Astrocyte (in vitro differentiated cells and primary cell): ENCODE data around the gene PLA2G4A. TPM values are rescaled to one million over a fixed set of nuclear protein-coding genes. Genes with fewer than 3 reads are reported as not detected.

ENCODE experiments used
- DNase-seq: peaks from one replicate; pipeline ENCODE4 v3.0.0-alpha.2; 2010; ENCODE audit warnings: low read depth
- FAIRE-seq: peaks from 2 replicates; lab custom pipeline; 2011; peaks lifted over from hg19 to GRCh38; lab: Jason Lieb, UNC
- H2AFZ ChIP-seq: 2 replicates; pipeline ENCODE4 v1.6.0; 2012; ENCODE audit warnings: low read depth, low read length, inconsistent platforms
- H3K27ac ChIP-seq: 2 replicates; pipeline ENCODE4 v1.5.1; 2011; ENCODE audit warnings: low read depth, low read length, inconsistent platforms
- H3K27me3 ChIP-seq: 2 replicates; pipeline ENCODE4 v1.6.0; 2011; ENCODE audit warnings: low read length, inconsistent platforms; ENCODE audit not compliant: insufficient read depth
- H3K36me3 ChIP-seq: 2 replicates; pipeline ENCODE4 v1.5.1; 2011; ENCODE audit warnings: low read length, inconsistent platforms; ENCODE audit not compliant: insufficient read depth
- H3K4me1 ChIP-seq: 2 replicates; pipeline ENCODE4 v1.5.1; 2011; ENCODE audit warnings: low read length, inconsistent platforms; ENCODE audit not compliant: insufficient read depth
- H3K4me2 ChIP-seq: 2 replicates; pipeline ENCODE4 v1.6.0; 2012; ENCODE audit warnings: low read length, inconsistent platforms
- H3K4me3 ChIP-seq: 2 replicates; pipeline ENCODE4 v1.5.1; 2011; ENCODE audit warnings: low read depth, mild to moderate bottlenecking, low read length, inconsistent platforms; ENCODE audit not compliant: insufficient read depth
- H3K79me2 ChIP-seq: 2 replicates; pipeline ENCODE4 v1.6.0; 2012; ENCODE audit warnings: mild to moderate bottlenecking, low read length, inconsistent platforms; ENCODE audit not compliant: insufficient read depth
- H3K9ac ChIP-seq: 2 replicates; pipeline ENCODE4 v1.6.0; 2012; ENCODE audit warnings: mild to moderate bottlenecking, low read length, inconsistent platforms
- H3K9me3 ChIP-seq: 2 replicates; pipeline ENCODE4 v1.5.1; 2012; ENCODE audit warnings: low read depth, mild to moderate bottlenecking, low read length, inconsistent platforms; ENCODE audit not compliant: insufficient read depth
- H4K20me1 ChIP-seq: 2 replicates; pipeline ENCODE4 v1.6.0; 2012; ENCODE audit warnings: low read length, inconsistent platforms; ENCODE audit not compliant: insufficient read depth
- H3K27ac Mint-ChIP-seq: one replicate; pipeline ENCODE4 v1.8.0; 2021; ENCODE audit warnings: mild to moderate bottlenecking, mixed read lengths; ENCODE audit not compliant: unreplicated experiment
- H3K27me3 Mint-ChIP-seq: one replicate; pipeline ENCODE4 v1.8.0; 2021; ENCODE audit warnings: low read depth, mixed read lengths; ENCODE audit not compliant: unreplicated experiment
- H3K36me3 Mint-ChIP-seq: one replicate; pipeline ENCODE4 v1.8.0; 2021; ENCODE audit warnings: low read depth, mixed read lengths; ENCODE audit not compliant: unreplicated experiment
- H3K4me1 Mint-ChIP-seq: one replicate; pipeline ENCODE4 v1.8.0; 2021; ENCODE audit warnings: low read depth, mixed read lengths; ENCODE audit not compliant: unreplicated experiment
- H3K4me3 Mint-ChIP-seq: one replicate; pipeline ENCODE4 v1.8.0; 2021; ENCODE audit warnings: mild to moderate bottlenecking, moderate library complexity, mixed read lengths; ENCODE audit not compliant: unreplicated experiment
- H3K9me3 Mint-ChIP-seq: one replicate; pipeline ENCODE4 v1.8.0; 2021; ENCODE audit warnings: mild to moderate bottlenecking, mixed read lengths; ENCODE audit not compliant: unreplicated experiment
- EZH2 ChIP-seq: IDR thresholded peaks from 2 replicates; pipeline ENCODE4 v1.6.1; 2012; ENCODE audit warnings: mild to moderate bottlenecking, low read length, inconsistent platforms; ENCODE audit not compliant: insufficient read depth
- total RNA-seq: library from RNA; stranded (reverse); gene quantifications from 2 replicates; pipeline ENCODE4 v1.2.1, GENCODE V29; 2021
- TF ChIP-seq, protein P1 (sequence below): IDR thresholded peaks from 2 replicates; pipeline ENCODE4 v1.5.1; 2011; ENCODE audit warnings: low read depth, mild to moderate bottlenecking, inconsistent platforms, low read length, moderate library complexity; ENCODE audit not compliant: insufficient read depth

The PLA2G4A gene
- total RNA-seq, 1 donor from 2014 or later: 1.4 TPM

DNA sequence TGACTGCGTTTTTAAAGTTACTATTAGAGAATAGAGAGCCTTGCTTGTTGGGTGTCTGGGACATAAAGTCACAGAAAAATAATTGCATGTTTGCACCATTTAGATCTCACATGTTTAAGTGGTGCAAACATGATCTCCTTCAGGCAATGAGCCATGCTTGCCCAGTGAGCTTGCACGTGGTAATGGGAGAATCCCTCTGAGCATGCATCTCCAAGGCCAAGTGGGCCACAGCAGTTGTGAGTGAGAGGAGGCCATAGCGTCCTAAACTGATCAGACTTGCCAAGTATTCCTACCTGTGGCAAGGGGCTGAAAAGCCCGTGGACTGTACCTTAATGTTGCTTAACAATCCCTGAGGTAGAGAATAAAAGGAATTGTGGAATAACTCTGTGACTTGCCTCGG is 158.3 kb downstream of the PLA2G4A start:
- Histone ChIP-seq H3K4me3 (no peak overlapping the region), H2AFZ (no peak overlapping the region), H3K79me2 (no peaks in the 10 kb centered on the region), H3K27me3 (no peaks in the 10 kb centered on the region), H3K36me3 (no peaks in the 10 kb centered on the region), H3K9me3 (no peaks in the 10 kb centered on the region), H4K20me1 (no peaks in the 10 kb centered on the region), H3K4me1 (no peaks in the 10 kb centered on the region), H3K27ac (no peak overlapping the region), H3K4me2 (no peak overlapping the region), H3K9ac (no peak overlapping the region)
- FAIRE-seq: no peak
- Mint-ChIP-seq H3K9me3 (no peaks in the 10 kb centered on the region), H3K36me3 (no peaks in the 10 kb centered on the region), H3K4me3 (no peak overlapping the region), H3K27ac (no peak overlapping the region), H3K4me1 (no peaks in the 10 kb centered on the region), H3K27me3 (peaks cover 1% of the 10 kb centered on the region)
- DNase-seq: no peak
- TF ChIP-seq EZH2: no peak
- TF ChIP-seq, protein P1, sequence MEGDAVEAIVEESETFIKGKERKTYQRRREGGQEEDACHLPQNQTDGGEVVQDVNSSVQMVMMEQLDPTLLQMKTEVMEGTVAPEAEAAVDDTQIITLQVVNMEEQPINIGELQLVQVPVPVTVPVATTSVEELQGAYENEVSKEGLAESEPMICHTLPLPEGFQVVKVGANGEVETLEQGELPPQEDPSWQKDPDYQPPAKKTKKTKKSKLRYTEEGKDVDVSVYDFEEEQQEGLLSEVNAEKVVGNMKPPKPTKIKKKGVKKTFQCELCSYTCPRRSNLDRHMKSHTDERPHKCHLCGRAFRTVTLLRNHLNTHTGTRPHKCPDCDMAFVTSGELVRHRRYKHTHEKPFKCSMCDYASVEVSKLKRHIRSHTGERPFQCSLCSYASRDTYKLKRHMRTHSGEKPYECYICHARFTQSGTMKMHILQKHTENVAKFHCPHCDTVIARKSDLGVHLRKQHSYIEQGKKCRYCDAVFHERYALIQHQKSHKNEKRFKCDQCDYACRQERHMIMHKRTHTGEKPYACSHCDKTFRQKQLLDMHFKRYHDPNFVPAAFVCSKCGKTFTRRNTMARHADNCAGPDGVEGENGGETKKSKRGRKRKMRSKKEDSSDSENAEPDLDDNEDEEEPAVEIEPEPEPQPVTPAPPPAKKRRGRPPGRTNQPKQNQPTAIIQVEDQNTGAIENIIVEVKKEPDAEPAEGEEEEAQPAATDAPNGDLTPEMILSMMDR: no peak

DNA sequence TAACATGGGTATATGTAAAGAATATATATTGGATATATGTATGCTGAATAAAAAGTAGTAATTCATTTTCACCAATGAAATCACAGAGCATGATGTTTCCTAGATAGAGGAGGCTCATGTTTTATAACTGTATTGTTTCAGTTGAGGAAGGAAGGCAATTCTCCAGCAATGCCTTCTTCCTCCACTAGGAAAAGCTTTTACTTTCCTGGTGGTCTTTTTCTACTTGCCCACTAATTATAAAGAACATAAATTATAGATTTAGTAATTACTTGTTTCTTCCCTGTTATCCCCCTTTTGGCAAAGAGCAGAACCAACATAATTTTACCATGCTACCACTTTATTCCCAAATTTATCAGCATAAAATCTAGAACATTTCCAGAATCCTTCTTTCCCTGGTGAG is 159.0 kb downstream of the PLA2G4A start:
- H3K27ac Mint-ChIP-seq: no peak overlapping the region
- no peaks in the 10 kb centered on the region for H3K4me1 Mint-ChIP-seq
- no peak overlapping the region for H3K4me3 Mint-ChIP-seq
- no peaks in the 10 kb centered on the region for H3K79me2 ChIP-seq
- FAIRE-seq (no peak), DNase-seq (no peak)
- H4K20me1 ChIP-seq: no peaks in the 10 kb centered on the region
- no peaks in the 10 kb centered on the region for H3K36me3 ChIP-seq
- H2AFZ ChIP-seq: no peak overlapping the region
- no peak overlapping the region for H3K27ac ChIP-seq
- no peaks in the 10 kb centered on the region for H3K4me1 ChIP-seq
- H3K36me3 Mint-ChIP-seq: no peaks in the 10 kb centered on the region
- H3K9ac ChIP-seq: no peak overlapping the region
- H3K4me2 ChIP-seq: no peak overlapping the region
- H3K9me3 Mint-ChIP-seq: no peaks in the 10 kb centered on the region
- no peak overlapping the region for H3K4me3 ChIP-seq
- H3K9me3 ChIP-seq: no peaks in the 10 kb centered on the region
- H3K27me3 Mint-ChIP-seq: peaks cover 1% of the 10 kb centered on the region
- no peak for TF ChIP-seq EZH2
- TF ChIP-seq, protein P1: peak; percentile 23
- no peaks in the 10 kb centered on the region for H3K27me3 ChIP-seq

DNA sequence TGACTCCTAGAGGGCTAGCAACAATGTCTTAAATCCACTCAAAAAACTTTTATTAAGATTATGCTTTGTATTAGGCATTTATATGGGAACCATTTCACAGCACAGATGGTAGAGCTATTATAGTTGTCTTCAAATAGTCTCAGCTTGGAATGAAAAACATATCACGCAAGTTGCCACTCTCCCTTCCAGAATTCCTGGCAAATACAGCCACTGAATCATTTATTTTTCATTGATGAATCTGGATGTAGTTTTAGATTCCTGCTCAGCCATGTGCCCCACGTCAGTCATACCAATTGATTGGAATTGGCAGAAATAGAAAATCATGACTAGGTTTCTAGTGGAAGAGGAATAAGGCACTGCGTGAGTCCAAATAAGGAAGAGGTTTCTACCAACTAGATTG is 165.2 kb downstream of the PLA2G4A start:
- no peaks in the 10 kb centered on the region for H3K9me3 ChIP-seq
- TF ChIP-seq EZH2: no peak
- TF ChIP-seq, protein P1: no peak
- H3K79me2 ChIP-seq: no peaks in the 10 kb centered on the region
- H3K36me3 ChIP-seq: no peaks in the 10 kb centered on the region
- H2AFZ ChIP-seq: no peak overlapping the region
- Mint-ChIP-seq H3K27me3 (no peaks in the 10 kb centered on the region), H3K4me3 (no peak overlapping the region), H3K9me3 (no peaks in the 10 kb centered on the region), H3K4me1 (no peaks in the 10 kb centered on the region), H3K36me3 (no peaks in the 10 kb centered on the region), H3K27ac (no peak overlapping the region)
- no peak overlapping the region for H3K9ac ChIP-seq
- no peaks in the 10 kb centered on the region for H3K4me1 ChIP-seq
- H3K27ac ChIP-seq: no peak overlapping the region
- no peak overlapping the region for H3K4me3 ChIP-seq
- H3K27me3 ChIP-seq: no peaks in the 10 kb centered on the region
- DNase-seq (no peak), FAIRE-seq (no peak)
- H4K20me1 ChIP-seq: no peaks in the 10 kb centered on the region
- no peak overlapping the region for H3K4me2 ChIP-seq
